Liver (tissue), 9 donors: ENCODE measurements around the gene TMTC4. TPM values are rescaled to one million over a fixed set of nuclear protein-coding genes. Genes with fewer than 3 reads are reported as not detected.

Source experiments
- DNase-seq: peaks from one replicate; pipeline ENCODE4 v3.0.0-alpha.2; 2017; ENCODE audit warnings: low spot score
- H3K27ac ChIP-seq, 2 donors: one replicate each; pipeline ENCODE4 v1.7.0; 2013; ENCODE audit warnings: inconsistent platforms in 2 of 2, low read length in 2 of 2, control low read depth in 1 of 2, low read depth in 1 of 2, mild to moderate bottlenecking in 1 of 2
- H3K27me3 ChIP-seq, 4 donors: one replicate each; pipeline versions ENCODE4 v1.6.1 to v1.7.0; 2013; ENCODE audit warnings: low read length in 3 of 4, inconsistent platforms in 1 of 4, mild to moderate bottlenecking in 1 of 4, moderate library complexity in 1 of 4; ENCODE audit not compliant: control insufficient read depth in 4 of 4, insufficient read depth in 4 of 4
- H3K36me3 ChIP-seq, 4 donors: one replicate each; pipeline versions ENCODE4 v1.6.1 to v1.7.0; 2013; ENCODE audit warnings: low read length in 3 of 4, mild to moderate bottlenecking in 3 of 4, low read depth in 1 of 4, moderate library complexity in 1 of 4; ENCODE audit not compliant: control insufficient read depth in 4 of 4, insufficient read depth in 3 of 4
- H3K4me1 ChIP-seq, 4 donors: one replicate each; pipeline versions ENCODE4 v1.6.1 to v1.7.0; 2013; ENCODE audit warnings: low read length in 3 of 4, mild to moderate bottlenecking in 3 of 4, moderate library complexity in 1 of 4; ENCODE audit not compliant: control insufficient read depth in 4 of 4, insufficient read depth in 4 of 4
- H3K4me3 ChIP-seq, 3 donors: one replicate each; pipeline versions ENCODE4 v1.6.1 to v1.7.0; 2013; ENCODE audit warnings: low read length in 3 of 3, control low read depth in 1 of 3, low read depth in 1 of 3, mild to moderate bottlenecking in 1 of 3
- H3K9ac ChIP-seq, 2 donors: one replicate each; pipeline ENCODE4 v1.7.0; 2013; ENCODE audit warnings: low read length in 2 of 2, mild to moderate bottlenecking in 2 of 2, moderate library complexity in 2 of 2, control low read depth in 1 of 2, low read depth in 1 of 2
- H3K9me3 ChIP-seq, 4 donors: one replicate each; pipeline versions ENCODE4 v1.6.1 to v1.7.0; 2013; ENCODE audit warnings: low read length in 3 of 4; ENCODE audit not compliant: control insufficient read depth in 4 of 4
- EGR1 ChIP-seq, 2 donors: IDR thresholded peaks; 2 replicates each; pipeline ENCODE4 v1.6.1; 2016 to 2018; ENCODE audit warnings: antibody characterized with exemption in 2 of 2, low read depth in 2 of 2
- FOXA1 ChIP-seq: IDR thresholded peaks from 2 replicates; pipeline ENCODE4 v1.6.1; 2016; ENCODE audit warnings: antibody characterized with exemption
- FOXA2 ChIP-seq: IDR thresholded peaks from 2 replicates; pipeline ENCODE4 v1.6.1; 2016; ENCODE audit warnings: antibody characterized with exemption
- JUND ChIP-seq, 2 donors: IDR thresholded peaks; 2 replicates each; pipeline ENCODE4 v1.6.1; 2016; ENCODE audit warnings: antibody characterized with exemption in 2 of 2
- RXRA ChIP-seq, 2 donors: IDR thresholded peaks; 2 replicates each; pipeline ENCODE4 v1.6.1; 2017 to 2018; ENCODE audit warnings: antibody characterized with exemption in 2 of 2, mild to moderate bottlenecking in 1 of 2
- TAF1 ChIP-seq: conservative IDR thresholded peaks from 2 replicates; pipeline ENCODE4 v1.6.1; 2016; ENCODE audit warnings: antibody characterized with exemption, mild to moderate bottlenecking
- YY1 ChIP-seq: IDR thresholded peaks from 2 replicates; pipeline ENCODE4 v1.6.1; 2016; ENCODE audit warnings: antibody characterized with exemption, mild to moderate bottlenecking
- WGBS: extraction: QIAGEN DNeasy Blood & Tissue Kit; methylation state at CpG from one replicate; pipeline ENCODE4 v1.1.7; 2013; 5-methylcytosine and 5-hydroxymethylcytosine counted together
- polyA plus RNA-seq, 2 donors: library from polyadenylated mRNA; stranded (reverse) in 1 of 2; unstranded in 1 of 2; fragments of 200-250 nt in 1 of 2; fragments of >200 nt in 1 of 2; fragmentation: Nextera tagmentation in 1 of 2; extraction: Ambion mirVana in 1 of 2; gene quantifications; one replicate each; pipeline versions ENCODE4 v1.2.1 to v1.2.3, GENCODE V29; 2013 to 2015
- total RNA-seq, 2 donors: library from RNA; depleted of rRNA; stranded (reverse); fragments of >200 nt; gene quantifications; one replicate each; pipeline ENCODE4 v1.2.3, GENCODE V29; 2014
- TF ChIP-seq, protein P1 (sequence below): IDR thresholded peaks from 2 replicates; pipeline ENCODE4 v1.6.1; 2016; ENCODE audit warnings: antibody characterized with exemption, mild to moderate bottlenecking
- TF ChIP-seq, protein P2 (sequence below): IDR thresholded peaks from 2 replicates; pipeline ENCODE4 v1.6.1; 2016; ENCODE audit warnings: antibody characterized with exemption
- TF ChIP-seq, protein P3 (sequence below): IDR thresholded peaks from 2 replicates; pipeline ENCODE4 v1.6.1; 2016; ENCODE audit warnings: antibody characterized with exemption
- TF ChIP-seq, protein P4 (sequence below): IDR thresholded peaks from 2 replicates; pipeline ENCODE4 v1.6.1; 2016; ENCODE audit warnings: antibody characterized with exemption
- TF ChIP-seq, protein P5 (sequence below): fragments of 150-350 bp; IDR thresholded peaks from 2 replicates; pipeline ENCODE4 v1.5.1; 2017; ENCODE audit warnings: improper control_type of control experiment, low read depth, low read length; ENCODE audit not compliant: missing input control
- donor health status: healthy.
- donor health status: healthy.
- donor health status: healthy.
- donor health status: healthy.
- donor health status: healthy.

Gene TMTC4
- total and polyA plus RNA-seq, 4 donors: 7.3 to 26.4 (median 12.3) TPM

DNA sequence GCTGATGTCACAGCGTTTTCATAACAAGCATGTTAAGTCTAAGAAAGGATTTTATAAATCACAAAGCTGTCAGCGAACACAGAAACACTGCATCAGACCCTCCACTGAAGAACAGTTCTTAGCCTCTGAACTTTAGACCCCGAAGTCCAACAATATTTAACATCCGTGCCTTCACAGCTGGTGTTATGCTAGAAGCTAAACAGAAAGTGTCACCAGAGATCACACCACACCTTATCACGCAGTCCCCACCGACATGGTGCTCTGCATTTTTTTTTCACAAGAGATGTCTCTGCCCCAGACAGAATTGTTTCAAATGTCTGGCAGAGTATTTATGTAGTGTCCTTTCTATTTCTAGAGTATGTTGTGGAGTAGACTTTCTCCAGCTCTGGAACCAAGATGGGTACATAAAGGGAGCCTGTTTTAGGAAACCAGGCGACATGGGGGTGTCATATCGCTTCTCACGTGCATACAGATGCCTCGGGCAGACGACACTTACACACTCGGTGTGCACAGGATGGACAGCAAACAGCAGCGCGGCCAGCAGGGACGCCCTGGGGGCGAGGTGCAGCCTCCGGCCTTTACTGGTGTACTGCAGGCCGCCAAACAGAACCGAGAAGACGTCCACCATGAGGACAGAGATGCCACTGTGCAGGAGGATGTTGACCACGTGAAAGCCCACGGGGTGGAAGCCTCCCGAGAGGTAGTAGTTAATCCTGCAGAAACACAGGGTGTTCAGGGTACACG lies 12.0 kb downstream of the TMTC4 start:
- Histone ChIP-seq H3K9ac (no peak overlapping the region), H3K27ac (no peak overlapping the region), H3K9me3 (no peaks in the 10 kb centered on the region), H3K27me3 (no peaks in the 10 kb centered on the region), H3K4me3 (no peak overlapping the region), H3K36me3 (peaks cover 15 to 64% (median 38%) of the 10 kb centered on the region in 4 donors), H3K4me1 (no peaks in the 10 kb centered on the region)
- DNase-seq: no peak
- TF ChIP-seq, protein P1, sequence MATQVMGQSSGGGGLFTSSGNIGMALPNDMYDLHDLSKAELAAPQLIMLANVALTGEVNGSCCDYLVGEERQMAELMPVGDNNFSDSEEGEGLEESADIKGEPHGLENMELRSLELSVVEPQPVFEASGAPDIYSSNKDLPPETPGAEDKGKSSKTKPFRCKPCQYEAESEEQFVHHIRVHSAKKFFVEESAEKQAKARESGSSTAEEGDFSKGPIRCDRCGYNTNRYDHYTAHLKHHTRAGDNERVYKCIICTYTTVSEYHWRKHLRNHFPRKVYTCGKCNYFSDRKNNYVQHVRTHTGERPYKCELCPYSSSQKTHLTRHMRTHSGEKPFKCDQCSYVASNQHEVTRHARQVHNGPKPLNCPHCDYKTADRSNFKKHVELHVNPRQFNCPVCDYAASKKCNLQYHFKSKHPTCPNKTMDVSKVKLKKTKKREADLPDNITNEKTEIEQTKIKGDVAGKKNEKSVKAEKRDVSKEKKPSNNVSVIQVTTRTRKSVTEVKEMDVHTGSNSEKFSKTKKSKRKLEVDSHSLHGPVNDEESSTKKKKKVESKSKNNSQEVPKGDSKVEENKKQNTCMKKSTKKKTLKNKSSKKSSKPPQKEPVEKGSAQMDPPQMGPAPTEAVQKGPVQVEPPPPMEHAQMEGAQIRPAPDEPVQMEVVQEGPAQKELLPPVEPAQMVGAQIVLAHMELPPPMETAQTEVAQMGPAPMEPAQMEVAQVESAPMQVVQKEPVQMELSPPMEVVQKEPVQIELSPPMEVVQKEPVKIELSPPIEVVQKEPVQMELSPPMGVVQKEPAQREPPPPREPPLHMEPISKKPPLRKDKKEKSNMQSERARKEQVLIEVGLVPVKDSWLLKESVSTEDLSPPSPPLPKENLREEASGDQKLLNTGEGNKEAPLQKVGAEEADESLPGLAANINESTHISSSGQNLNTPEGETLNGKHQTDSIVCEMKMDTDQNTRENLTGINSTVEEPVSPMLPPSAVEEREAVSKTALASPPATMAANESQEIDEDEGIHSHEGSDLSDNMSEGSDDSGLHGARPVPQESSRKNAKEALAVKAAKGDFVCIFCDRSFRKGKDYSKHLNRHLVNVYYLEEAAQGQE: no peak
- TF ChIP-seq RXRA (IDR thresholded peaks at IDR 0.05): no peak
- TF ChIP-seq, protein P2, sequence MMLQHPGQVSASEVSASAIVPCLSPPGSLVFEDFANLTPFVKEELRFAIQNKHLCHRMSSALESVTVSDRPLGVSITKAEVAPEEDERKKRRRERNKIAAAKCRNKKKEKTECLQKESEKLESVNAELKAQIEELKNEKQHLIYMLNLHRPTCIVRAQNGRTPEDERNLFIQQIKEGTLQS: no peak
- 83% methylated on average over 24 of the region's 24 CpGs for WGBS

DNA sequence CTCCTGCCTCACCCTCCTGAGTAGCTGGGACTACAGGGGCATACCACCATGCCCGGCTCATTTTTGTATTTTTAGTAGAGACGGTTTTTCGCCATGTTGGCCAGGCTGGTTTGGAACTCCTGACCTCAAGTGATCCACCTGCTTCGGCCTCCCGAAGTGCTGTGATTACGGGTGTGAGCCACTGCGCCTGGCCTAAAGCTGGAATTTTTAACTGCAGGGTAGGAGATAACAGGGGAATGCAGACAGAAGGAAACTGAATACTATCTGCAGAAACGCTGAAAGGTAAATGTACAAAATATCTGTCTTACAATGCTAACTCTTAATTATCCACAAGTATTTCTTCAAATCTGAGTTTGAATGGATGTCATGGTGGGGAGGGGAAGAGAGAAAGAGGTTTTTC lies 13.8 kb downstream of the TMTC4 start:
- Histone ChIP-seq H3K9ac (no peak overlapping the region), H3K4me1 (no peaks in the 10 kb centered on the region), H3K9me3 (no peaks in the 10 kb centered on the region), H3K27me3 (no peaks in the 10 kb centered on the region), H3K27ac (no peak overlapping the region), H3K4me3 (no peak overlapping the region), H3K36me3 (peaks cover 15 to 62% (median 39%) of the 10 kb centered on the region in 4 donors)
- no peak for TF ChIP-seq JUND (IDR thresholded peaks at IDR 0.05)
- TF ChIP-seq TAF1: no peak
- TF ChIP-seq YY1: no peak
- no peak for TF ChIP-seq FOXA1
- no peak for TF ChIP-seq FOXA2
- TF ChIP-seq, protein P3, sequence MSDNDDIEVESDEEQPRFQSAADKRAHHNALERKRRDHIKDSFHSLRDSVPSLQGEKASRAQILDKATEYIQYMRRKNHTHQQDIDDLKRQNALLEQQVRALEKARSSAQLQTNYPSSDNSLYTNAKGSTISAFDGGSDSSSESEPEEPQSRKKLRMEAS: no peak
- TF ChIP-seq RXRA (IDR thresholded peaks at IDR 0.05): no peak
- no peak for TF ChIP-seq EGR1 (IDR thresholded peaks at IDR 0.05; ENCODE audit: low read depth in 2 of 2)
- TF ChIP-seq, protein P4, sequence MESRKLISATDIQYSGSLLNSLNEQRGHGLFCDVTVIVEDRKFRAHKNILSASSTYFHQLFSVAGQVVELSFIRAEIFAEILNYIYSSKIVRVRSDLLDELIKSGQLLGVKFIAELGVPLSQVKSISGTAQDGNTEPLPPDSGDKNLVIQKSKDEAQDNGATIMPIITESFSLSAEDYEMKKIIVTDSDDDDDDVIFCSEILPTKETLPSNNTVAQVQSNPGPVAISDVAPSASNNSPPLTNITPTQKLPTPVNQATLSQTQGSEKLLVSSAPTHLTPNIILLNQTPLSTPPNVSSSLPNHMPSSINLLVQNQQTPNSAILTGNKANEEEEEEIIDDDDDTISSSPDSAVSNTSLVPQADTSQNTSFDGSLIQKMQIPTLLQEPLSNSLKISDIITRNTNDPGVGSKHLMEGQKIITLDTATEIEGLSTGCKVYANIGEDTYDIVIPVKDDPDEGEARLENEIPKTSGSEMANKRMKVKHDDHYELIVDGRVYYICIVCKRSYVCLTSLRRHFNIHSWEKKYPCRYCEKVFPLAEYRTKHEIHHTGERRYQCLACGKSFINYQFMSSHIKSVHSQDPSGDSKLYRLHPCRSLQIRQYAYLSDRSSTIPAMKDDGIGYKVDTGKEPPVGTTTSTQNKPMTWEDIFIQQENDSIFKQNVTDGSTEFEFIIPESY: no peak
- TF ChIP-seq, protein P5, sequence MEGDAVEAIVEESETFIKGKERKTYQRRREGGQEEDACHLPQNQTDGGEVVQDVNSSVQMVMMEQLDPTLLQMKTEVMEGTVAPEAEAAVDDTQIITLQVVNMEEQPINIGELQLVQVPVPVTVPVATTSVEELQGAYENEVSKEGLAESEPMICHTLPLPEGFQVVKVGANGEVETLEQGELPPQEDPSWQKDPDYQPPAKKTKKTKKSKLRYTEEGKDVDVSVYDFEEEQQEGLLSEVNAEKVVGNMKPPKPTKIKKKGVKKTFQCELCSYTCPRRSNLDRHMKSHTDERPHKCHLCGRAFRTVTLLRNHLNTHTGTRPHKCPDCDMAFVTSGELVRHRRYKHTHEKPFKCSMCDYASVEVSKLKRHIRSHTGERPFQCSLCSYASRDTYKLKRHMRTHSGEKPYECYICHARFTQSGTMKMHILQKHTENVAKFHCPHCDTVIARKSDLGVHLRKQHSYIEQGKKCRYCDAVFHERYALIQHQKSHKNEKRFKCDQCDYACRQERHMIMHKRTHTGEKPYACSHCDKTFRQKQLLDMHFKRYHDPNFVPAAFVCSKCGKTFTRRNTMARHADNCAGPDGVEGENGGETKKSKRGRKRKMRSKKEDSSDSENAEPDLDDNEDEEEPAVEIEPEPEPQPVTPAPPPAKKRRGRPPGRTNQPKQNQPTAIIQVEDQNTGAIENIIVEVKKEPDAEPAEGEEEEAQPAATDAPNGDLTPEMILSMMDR: no peak
- 91% methylated on average over 8 of the region's 8 CpGs for WGBS
- no peak for DNase-seq
